Measurements from ENCODE around the gene WDR45B.

WDR45B gene

GRCh38 chr17:82609655-82610054 is 38.6 kb downstream of the WDR45B start:
- POLR2A ChIA-PET, result no interaction called here
- no peak overlapping the region for H3K4me3 ChIP-seq (ENCODE audit: control insufficient read depth in 1 of 7, extremely low read depth in 1 of 7, insufficient read depth in 4 of 7, low read depth in 2 of 7, low read length in 6 of 7)
- no peak for DNase-seq
- no peaks in the 10 kb centered on the region for H3K9me3 ChIP-seq (ENCODE audit: control extremely low read depth in 1 of 5, control insufficient read depth in 4 of 5, insufficient read depth in 2 of 5, low read depth in 1 of 5, low read length in 4 of 5)
- H3K27ac ChIP-seq (ENCODE audit: insufficient read depth in 1 of 2, low read depth in 1 of 2, low read length in 2 of 2, poor library complexity in 1 of 2, severe bottlenecking in 2 of 2), result no peak overlapping the region
- no peaks in the 10 kb centered on the region for H3K27me3 ChIP-seq (replicated peaks in 2 of 5; ENCODE audit: control insufficient read depth in 4 of 5, insufficient read depth in 5 of 5, low read length in 4 of 5)
- H3K36me3 ChIP-seq (ENCODE audit: control insufficient read depth in 4 of 4, insufficient read depth in 4 of 4, low read length in 3 of 4), result peaks cover 10 to 43% (median 27%) of the 10 kb centered on the region in 4 experiments
- H3K4me1 ChIP-seq (ENCODE audit: control extremely low read depth in 1 of 4, control insufficient read depth in 4 of 4, insufficient read depth in 4 of 4, low read length in 3 of 4), result peaks cover 0 to 5% (median under 1%) of the 10 kb centered on the region in 4 experiments
- CTCF ChIA-PET, result interaction anchor here (1.2 kb wide), 1 partner anchor 32 kb away, joined by 4 read pairs; no protein-coding TSS in a partner anchor
- WGBS (ENCODE audit: insufficient coverage), result 90% methylated on average over 2 of the region's 4 CpGs

DNA sequence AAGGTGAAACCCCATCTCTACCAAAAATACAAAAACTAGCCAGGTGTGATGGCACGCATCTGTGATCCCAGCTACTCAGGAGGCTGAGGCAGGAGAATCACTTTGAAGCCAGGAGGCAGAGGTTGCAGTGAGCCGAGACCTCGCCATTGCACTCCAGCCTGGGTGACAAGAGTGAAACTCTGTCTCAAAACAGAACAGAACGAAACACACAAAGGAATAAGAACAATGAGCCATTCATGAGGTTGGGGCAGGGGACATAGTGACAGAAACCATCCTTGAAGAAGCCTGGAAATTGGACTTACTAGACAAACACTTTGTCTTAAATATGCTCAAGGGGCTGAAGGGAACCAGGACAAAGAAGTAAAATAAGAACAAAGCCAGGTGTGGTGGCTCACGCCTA is 39.4 kb downstream of the WDR45B start:
- Histone ChIP-seq H3K9me3 (ENCODE audit: control extremely low read depth in 1 of 5, control insufficient read depth in 4 of 5, insufficient read depth in 2 of 5, low read depth in 1 of 5, low read length in 4 of 5) (no peaks in the 10 kb centered on the region), H3K27me3 (replicated peaks in 2 of 5; ENCODE audit: control insufficient read depth in 4 of 5, insufficient read depth in 5 of 5, low read length in 4 of 5) (no peaks in the 10 kb centered on the region), H3K4me1 (ENCODE audit: control extremely low read depth in 1 of 4, control insufficient read depth in 4 of 4, insufficient read depth in 4 of 4, low read length in 3 of 4) (peaks cover 0 to 13% (median 6%) of the 10 kb centered on the region in 4 experiments), H3K36me3 (ENCODE audit: control insufficient read depth in 4 of 4, insufficient read depth in 4 of 4, low read length in 3 of 4) (peaks cover 10 to 45% (median 27%) of the 10 kb centered on the region in 4 experiments), H3K4me3 (ENCODE audit: control insufficient read depth in 1 of 7, extremely low read depth in 1 of 7, insufficient read depth in 4 of 7, low read depth in 2 of 7, low read length in 6 of 7) (no peak overlapping the region), H3K27ac (ENCODE audit: insufficient read depth in 1 of 2, low read depth in 1 of 2, low read length in 2 of 2, poor library complexity in 1 of 2, severe bottlenecking in 2 of 2) (no peak overlapping the region)
- 75% methylated on average over 3 of the region's 5 CpGs for WGBS (ENCODE audit: insufficient coverage)
- DNase-seq, result no peak
- ChIA-PET POLR2A (no interaction called here), CTCF (interaction anchor here (1.2 kb wide), 1 partner anchor 33 kb away, joined by 4 read pairs; no protein-coding TSS in a partner anchor)

DNA sequence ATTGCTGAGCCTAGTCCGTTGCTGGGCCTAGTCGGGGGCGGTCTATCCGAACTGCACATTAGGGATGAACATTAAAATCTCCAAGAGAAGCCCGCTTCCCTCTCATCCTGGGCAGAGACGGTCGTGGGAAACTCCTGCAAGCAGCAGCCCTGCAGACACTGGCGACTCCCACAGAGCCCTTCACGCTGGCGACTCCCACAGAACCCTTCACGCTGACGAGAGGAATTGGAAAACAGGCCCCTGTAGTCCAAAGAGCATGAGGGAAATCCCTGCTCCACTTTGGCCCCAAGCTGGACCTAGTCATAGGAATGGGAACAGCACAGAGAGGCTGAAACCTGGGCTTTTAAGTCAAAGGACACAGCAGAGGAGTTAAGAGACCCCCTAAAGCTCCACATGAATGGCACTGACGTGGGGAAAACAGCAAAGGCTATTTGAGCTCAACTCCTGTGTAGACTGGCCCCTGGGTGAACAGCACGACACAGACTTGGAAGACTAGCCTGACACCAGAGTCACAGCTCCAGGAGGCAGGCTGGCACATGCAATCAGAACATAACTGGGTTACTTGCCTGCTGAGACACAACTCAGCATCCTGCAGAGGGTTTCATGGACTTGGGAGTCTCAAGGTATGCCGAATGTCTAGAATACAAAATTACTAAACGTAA is 42.2 kb downstream of the WDR45B start:
- POLR2A ChIA-PET, result no interaction called here
- Histone ChIP-seq H3K4me3 (ENCODE audit: control insufficient read depth in 1 of 7, extremely low read depth in 1 of 7, insufficient read depth in 4 of 7, low read depth in 2 of 7, low read length in 6 of 7) (no peak overlapping the region), H3K4me1 (ENCODE audit: control extremely low read depth in 1 of 4, control insufficient read depth in 4 of 4, insufficient read depth in 4 of 4, low read length in 3 of 4) (peaks cover 2 to 22% (median 12%) of the 10 kb centered on the region in 4 experiments), H3K36me3 (ENCODE audit: control insufficient read depth in 4 of 4, insufficient read depth in 4 of 4, low read length in 3 of 4) (peaks cover 9 to 62% (median 43%) of the 10 kb centered on the region in 4 experiments), H3K27me3 (replicated peaks in 2 of 5; ENCODE audit: control insufficient read depth in 4 of 5, insufficient read depth in 5 of 5, low read length in 4 of 5) (no peaks in the 10 kb centered on the region), H3K27ac (ENCODE audit: insufficient read depth in 1 of 2, low read depth in 1 of 2, low read length in 2 of 2, poor library complexity in 1 of 2, severe bottlenecking in 2 of 2) (no peak overlapping the region), H3K9me3 (ENCODE audit: control extremely low read depth in 1 of 5, control insufficient read depth in 4 of 5, insufficient read depth in 2 of 5, low read depth in 1 of 5, low read length in 4 of 5) (no peaks in the 10 kb centered on the region)
- 96% methylated on average over 15 of the region's 16 CpGs for WGBS (ENCODE audit: insufficient coverage)
- CTCF ChIA-PET, result interaction anchor here (3.1 kb wide), 1 partner anchor 14 kb away, joined by 12 read pairs; no protein-coding TSS in a partner anchor
- DNase-seq, result no peak

- Histone ChIP-seq H3K27ac (ENCODE audit: insufficient read depth in 1 of 2, low read depth in 1 of 2, low read length in 2 of 2, poor library complexity in 1 of 2, severe bottlenecking in 2 of 2) (peak overlapping the region in 1 of 2 experiments; percentile 64), H3K36me3 (ENCODE audit: control insufficient read depth in 4 of 4, insufficient read depth in 4 of 4, low read length in 3 of 4) (peaks cover 4 to 71% (median 51%) of the 10 kb centered on the region in 4 experiments)
- CTCF ChIA-PET, result interaction anchor here (1.1 to 3.1 kb wide), 3 partner anchors 9 to 18 kb away, joined by 4 to 12 read pairs (median 8); no protein-coding TSS in a partner anchor
Measured at GRCh38 chr17:82604532-82604931, 43.7 kb downstream of the WDR45B start.

DNA sequence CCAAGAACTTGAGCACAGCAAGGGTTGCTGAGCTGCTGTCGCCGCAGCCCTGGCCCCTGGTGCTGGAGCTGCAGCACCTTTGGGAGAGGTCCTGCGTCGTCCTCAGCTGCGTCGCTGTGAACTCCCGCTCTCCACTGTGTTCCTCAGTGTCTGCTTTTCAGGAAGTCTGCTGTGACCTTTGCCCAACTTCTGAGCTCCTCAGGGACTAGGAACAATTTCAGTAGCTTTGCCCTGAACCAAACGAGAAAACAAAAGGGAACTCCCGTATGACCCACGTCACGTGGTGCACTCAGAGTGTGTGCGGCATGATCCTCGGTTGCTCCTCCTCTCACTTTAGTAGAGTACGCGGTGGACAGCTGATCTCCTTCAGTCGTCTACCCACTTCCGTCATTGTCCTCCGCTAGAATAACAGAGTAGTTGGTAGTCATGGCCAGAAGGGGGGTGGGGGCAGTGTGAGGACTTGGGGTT is 44.2 kb downstream of the WDR45B start:
- H3K4me1 ChIP-seq (ENCODE audit: control extremely low read depth in 1 of 4, control insufficient read depth in 4 of 4, insufficient read depth in 4 of 4, low read length in 3 of 4), result peaks cover 2 to 22% (median 12%) of the 10 kb centered on the region in 4 experiments
- ChIA-PET CTCF (interaction anchor here (0.6 to 3.1 kb wide), 6 partner anchors 9 to 49 kb away, joined by 3 to 12 read pairs (median 4); no protein-coding TSS in a partner anchor), POLR2A (interaction anchor here (1.5 kb wide), 1 partner anchor 12 kb away, joined by 7 read pairs; no protein-coding TSS in a partner anchor)
- no peaks in the 10 kb centered on the region for H3K27me3 ChIP-seq (replicated peaks in 2 of 5; ENCODE audit: control insufficient read depth in 4 of 5, insufficient read depth in 5 of 5, low read length in 4 of 5)
- H3K4me3 ChIP-seq (ENCODE audit: control insufficient read depth in 1 of 7, extremely low read depth in 1 of 7, insufficient read depth in 4 of 7, low read depth in 2 of 7, low read length in 6 of 7), result no peak overlapping the region
- no peaks in the 10 kb centered on the region for H3K9me3 ChIP-seq (ENCODE audit: control extremely low read depth in 1 of 5, control insufficient read depth in 4 of 5, insufficient read depth in 2 of 5, low read depth in 1 of 5, low read length in 4 of 5)
- peak; percentile 86 to 98 (median 94) for DNase-seq
- WGBS (ENCODE audit: insufficient coverage), result 52% methylated on average over 17 of the region's 18 CpGs
- H3K36me3 ChIP-seq (ENCODE audit: control insufficient read depth in 4 of 4, insufficient read depth in 4 of 4, low read length in 3 of 4), result peaks cover 4 to 72% (median 53%) of the 10 kb centered on the region in 4 experiments
- peak overlapping the region; percentile 22 to 64 for H3K27ac ChIP-seq (ENCODE audit: insufficient read depth in 1 of 2, low read depth in 1 of 2, low read length in 2 of 2, poor library complexity in 1 of 2, severe bottlenecking in 2 of 2)

More at GRCh38 chr17:82604532-82604931, 43.7 kb downstream of the WDR45B start:
- no peaks in the 10 kb centered on the region for H3K27me3 ChIP-seq (replicated peaks in 2 of 5; ENCODE audit: control insufficient read depth in 4 of 5, insufficient read depth in 5 of 5, low read length in 4 of 5)
- H3K9me3 ChIP-seq (ENCODE audit: control extremely low read depth in 1 of 5, control insufficient read depth in 4 of 5, insufficient read depth in 2 of 5, low read depth in 1 of 5, low read length in 4 of 5), result no peaks in the 10 kb centered on the region
- POLR2A ChIA-PET, result interaction anchor here (1.5 kb wide), 1 partner anchor 13 kb away, joined by 7 read pairs; no protein-coding TSS in a partner anchor
- 86% methylated on average over 6 of the region's 7 CpGs for WGBS (ENCODE audit: insufficient coverage)
- H3K4me3 ChIP-seq (ENCODE audit: control insufficient read depth in 1 of 7, extremely low read depth in 1 of 7, insufficient read depth in 4 of 7, low read depth in 2 of 7, low read length in 6 of 7), result no peak overlapping the region
- peaks cover 2 to 22% (median 12%) of the 10 kb centered on the region in 4 experiments for H3K4me1 ChIP-seq (ENCODE audit: control extremely low read depth in 1 of 4, control insufficient read depth in 4 of 4, insufficient read depth in 4 of 4, low read length in 3 of 4)
- no peak for DNase-seq

- no peak for DNase-seq
- H3K27ac ChIP-seq (ENCODE audit: insufficient read depth in 1 of 2, low read depth in 1 of 2, low read length in 2 of 2, poor library complexity in 1 of 2, severe bottlenecking in 2 of 2), result peak overlapping the region in 1 of 2 experiments; percentile 64
- H3K36me3 ChIP-seq (ENCODE audit: control insufficient read depth in 4 of 4, insufficient read depth in 4 of 4, low read length in 3 of 4), result peaks cover 4 to 77% (median 55%) of the 10 kb centered on the region in 4 experiments
- peaks cover 2 to 22% (median 12%) of the 10 kb centered on the region in 4 experiments for H3K4me1 ChIP-seq (ENCODE audit: control extremely low read depth in 1 of 4, control insufficient read depth in 4 of 4, insufficient read depth in 4 of 4, low read length in 3 of 4)
- ChIA-PET POLR2A (interaction anchor here (1.5 kb wide), 1 partner anchor 11 kb away, joined by 7 read pairs; no protein-coding TSS in a partner anchor), CTCF (interaction anchor here (0.6 to 3.1 kb wide), 6 partner anchors 8 to 48 kb away, joined by 3 to 12 read pairs (median 4); no protein-coding TSS in a partner anchor)
- 95% methylated on average over 20 of the region's 20 CpGs for WGBS (ENCODE audit: insufficient coverage)
- H3K9me3 ChIP-seq (ENCODE audit: control extremely low read depth in 1 of 5, control insufficient read depth in 4 of 5, insufficient read depth in 2 of 5, low read depth in 1 of 5, low read length in 4 of 5), result no peaks in the 10 kb centered on the region
- no peak overlapping the region for H3K4me3 ChIP-seq (ENCODE audit: control insufficient read depth in 1 of 7, extremely low read depth in 1 of 7, insufficient read depth in 4 of 7, low read depth in 2 of 7, low read length in 6 of 7)
- no peaks in the 10 kb centered on the region for H3K27me3 ChIP-seq (replicated peaks in 2 of 5; ENCODE audit: control insufficient read depth in 4 of 5, insufficient read depth in 5 of 5, low read length in 4 of 5)
Measured at GRCh38 chr17:82602986-82603710, 45.1 kb downstream of the WDR45B start.

Measured in common myeloid progenitor, CD34-positive (primary cell).